HEK293 (cell line): ENCODE results near the gene BCL11A.

Experiments
- CTCF ChIP-seq: fragments of 450-650 bp; formaldehyde crosslinking; IDR thresholded peaks from 2 replicates; pipeline ENCODE4 v1.5.1; 2016; ENCODE audit warnings: missing biosample characterization, missing genetic modification characterization
- EGR2 ChIP-seq: fragments of 450-650 bp; formaldehyde crosslinking; IDR thresholded peaks from 2 replicates; pipeline ENCODE4 v1.5.1; 2016; ENCODE audit warnings: low read depth, missing biosample characterization, missing genetic modification characterization
- PRDM4 ChIP-seq: fragments of 450-650 bp; formaldehyde crosslinking; IDR thresholded peaks from 2 replicates; pipeline ENCODE4 v1.5.1; 2017; ENCODE audit warnings: missing biosample characterization, missing genetic modification characterization
- YY1 ChIP-seq: fragments of 450-650 bp; formaldehyde crosslinking; IDR thresholded peaks from 2 replicates; pipeline ENCODE4 v1.5.1; 2018; ENCODE audit warnings: missing biosample characterization, missing genetic modification characterization
- ZBTB21 ChIP-seq: fragments of 450-650 bp; formaldehyde crosslinking; IDR thresholded peaks from 2 replicates; pipeline ENCODE4 v1.5.1; 2017; ENCODE audit warnings: missing biosample characterization, missing genetic modification characterization
- ZFP41 ChIP-seq: fragments of 450-650 bp; formaldehyde crosslinking; IDR thresholded peaks from 2 replicates; pipeline ENCODE4 v1.5.1; 2016; ENCODE audit warnings: missing biosample characterization, missing genetic modification characterization, borderline replicate concordance
- ZNF274 ChIP-seq, 2 experiments: fragments of 200-500 bp in 1 of 2; fragments of 450-650 bp in 1 of 2; sonication (Bioruptor generic) in 1 of 2; formaldehyde crosslinking in 1 of 2; IDR thresholded peaks; 2 replicates each; pipeline versions ENCODE4 v1.5.1 to v1.6.1; 2014 to 2016; ENCODE audit warnings: borderline replicate concordance in 1 of 2, inconsistent platforms in 1 of 2, low read length in 1 of 2, missing biosample characterization in 1 of 2, missing genetic modification characterization in 1 of 2
- ZNF394 ChIP-seq: fragments of 450-650 bp; formaldehyde crosslinking; IDR thresholded peaks from 2 replicates; pipeline ENCODE4 v1.5.1; 2016; ENCODE audit warnings: missing biosample characterization, missing genetic modification characterization, mild to moderate bottlenecking, moderate library complexity, borderline replicate concordance
- ZNF423 ChIP-seq: fragments of 450-650 bp; formaldehyde crosslinking; IDR thresholded peaks from 2 replicates; pipeline ENCODE4 v1.5.1; 2016; ENCODE audit warnings: missing biosample characterization, missing genetic modification characterization
- ZNF449 ChIP-seq: fragments of 450-650 bp; formaldehyde crosslinking; IDR thresholded peaks from 2 replicates; pipeline ENCODE4 v1.5.1; 2017; ENCODE audit warnings: missing biosample characterization, mild to moderate bottlenecking, missing genetic modification characterization, moderate library complexity
- ZSCAN23 ChIP-seq: fragments of 450-650 bp; formaldehyde crosslinking; IDR thresholded peaks from 2 replicates; pipeline ENCODE4 v1.5.1; 2016; ENCODE audit warnings: missing biosample characterization, missing genetic modification characterization
- TF ChIP-seq, protein P1 (sequence below): sonication (generic); formaldehyde crosslinking; IDR thresholded peaks from 2 replicates; pipeline ENCODE4 v1.8.1; 2022; ENCODE audit warnings: mild to moderate bottlenecking, moderate library complexity, missing genetic modification reagents
- TF ChIP-seq, protein P2 (sequence below): fragments of 450-650 bp; formaldehyde crosslinking; IDR thresholded peaks from 2 replicates; pipeline ENCODE4 v1.5.1; 2016; ENCODE audit warnings: missing biosample characterization, missing genetic modification characterization

DNA sequence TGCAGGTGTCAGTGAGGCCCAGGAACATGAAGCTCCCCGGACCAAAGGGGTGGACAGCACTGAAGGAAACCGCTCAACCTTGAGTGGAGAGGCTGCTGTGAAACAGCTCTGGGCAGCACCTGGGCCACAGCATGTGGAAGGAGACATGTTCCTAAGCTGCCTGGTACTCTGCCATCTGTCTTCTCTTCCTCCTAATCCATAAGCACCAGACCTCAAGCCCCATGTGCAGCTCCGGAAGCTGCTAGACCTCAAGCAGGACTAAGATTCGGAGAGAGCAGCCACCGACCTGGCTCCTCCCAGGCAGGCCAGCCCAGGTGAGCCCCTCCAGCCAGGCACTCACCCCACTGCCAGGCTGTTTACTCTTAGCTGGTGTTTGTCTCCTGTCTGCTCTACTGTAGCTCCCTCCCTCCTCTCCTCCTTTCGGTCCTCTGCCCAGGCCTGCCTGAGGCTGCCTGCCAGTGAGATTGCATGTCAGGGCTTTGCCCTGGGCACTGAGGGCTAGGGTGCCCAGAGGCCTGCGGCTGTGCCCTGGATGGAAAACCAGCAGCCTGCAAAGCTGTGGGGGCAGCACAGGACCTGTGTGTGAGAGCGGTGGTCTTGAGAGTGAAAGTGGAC is 53.7 kb downstream of the BCL11A start:
- TF ChIP-seq CTCF (tag by site-specific recombination) (no peak), PRDM4 (tag by site-specific recombination) (no peak), ZNF394 (tag by site-specific recombination) (no peak), ZBTB21 (tag by site-specific recombination) (no peak), ZNF274 (IDR thresholded peaks at IDR 0.05; ENCODE audit: low read length) (no peak), ZNF274 (tag by site-specific recombination; IDR thresholded peaks at IDR 0.05; ENCODE audit: borderline replicate concordance) (no peak), ZNF449 (tag by site-specific recombination) (no peak), ZFP41 (tag by site-specific recombination) (no peak), ZNF423 (tag by site-specific recombination) (no peak), EGR2 (tag by site-specific recombination) (no peak), ZSCAN23 (no peak), YY1 (no peak)
- TF ChIP-seq, protein P1, sequence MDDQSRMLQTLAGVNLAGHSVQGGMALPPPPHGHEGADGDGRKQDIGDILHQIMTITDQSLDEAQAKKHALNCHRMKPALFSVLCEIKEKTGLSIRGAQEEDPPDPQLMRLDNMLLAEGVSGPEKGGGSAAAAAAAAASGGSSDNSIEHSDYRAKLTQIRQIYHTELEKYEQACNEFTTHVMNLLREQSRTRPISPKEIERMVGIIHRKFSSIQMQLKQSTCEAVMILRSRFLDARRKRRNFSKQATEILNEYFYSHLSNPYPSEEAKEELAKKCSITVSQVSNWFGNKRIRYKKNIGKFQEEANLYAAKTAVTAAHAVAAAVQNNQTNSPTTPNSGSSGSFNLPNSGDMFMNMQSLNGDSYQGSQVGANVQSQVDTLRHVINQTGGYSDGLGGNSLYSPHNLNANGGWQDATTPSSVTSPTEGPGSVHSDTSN: no peak
- TF ChIP-seq, protein P2, sequence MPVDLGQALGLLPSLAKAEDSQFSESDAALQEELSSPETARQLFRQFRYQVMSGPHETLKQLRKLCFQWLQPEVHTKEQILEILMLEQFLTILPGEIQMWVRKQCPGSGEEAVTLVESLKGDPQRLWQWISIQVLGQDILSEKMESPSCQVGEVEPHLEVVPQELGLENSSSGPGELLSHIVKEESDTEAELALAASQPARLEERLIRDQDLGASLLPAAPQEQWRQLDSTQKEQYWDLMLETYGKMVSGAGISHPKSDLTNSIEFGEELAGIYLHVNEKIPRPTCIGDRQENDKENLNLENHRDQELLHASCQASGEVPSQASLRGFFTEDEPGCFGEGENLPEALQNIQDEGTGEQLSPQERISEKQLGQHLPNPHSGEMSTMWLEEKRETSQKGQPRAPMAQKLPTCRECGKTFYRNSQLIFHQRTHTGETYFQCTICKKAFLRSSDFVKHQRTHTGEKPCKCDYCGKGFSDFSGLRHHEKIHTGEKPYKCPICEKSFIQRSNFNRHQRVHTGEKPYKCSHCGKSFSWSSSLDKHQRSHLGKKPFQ (tag by site-specific recombination): no peak
